Stimulated activated CD4-positive, alpha-beta T cell treated with anti-CD3 and anti-CD28 coated beads, Interleukin-4, amount 100 ng/mL, for 24 hours (primary cell): Measurements from ENCODE around the gene FAM3A.
"Not testable (repeated sequence)": the region's sequence is repeated elsewhere in the genome, so short reads cannot be mapped to it uniquely, and the experiment has no call there.

ENCODE experiments used
- DNase-seq: peaks from one replicate; pipeline ENCODE4 v3.0.0-alpha.2; 2020

Gene FAM3A

GRCh38 chrX:154501423-154501822 is 14.6 kb downstream of the FAM3A start:
- DNase-seq = not testable (repeated sequence)

DNA sequence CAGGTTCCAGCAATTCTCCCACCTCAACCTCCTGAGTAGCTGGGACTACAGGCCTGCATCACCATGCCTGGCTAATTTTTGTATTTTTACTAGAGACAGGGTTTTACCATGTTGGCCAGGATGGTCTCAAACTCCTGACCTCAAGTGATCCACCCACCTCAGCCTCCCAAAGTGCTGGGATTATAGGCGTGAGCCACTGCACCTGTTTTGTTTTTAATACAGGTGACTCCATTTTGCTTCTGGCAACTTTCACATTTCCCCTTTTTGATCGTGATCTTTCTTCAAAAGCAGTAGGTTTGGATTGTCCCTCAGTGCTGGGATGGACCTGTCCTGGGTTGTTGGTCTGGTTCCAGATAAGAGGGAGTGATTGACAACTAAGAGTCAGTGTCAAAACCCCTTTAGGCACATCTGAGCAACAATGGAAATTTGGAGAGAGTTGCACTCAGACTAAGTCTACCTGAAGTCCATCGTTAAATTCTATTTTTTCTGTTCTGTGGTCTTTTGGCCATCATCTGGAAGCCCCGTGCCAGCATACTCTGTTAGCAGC is 19.4 kb downstream of the FAM3A start:
- DNase-seq = not testable (repeated sequence)

DNA sequence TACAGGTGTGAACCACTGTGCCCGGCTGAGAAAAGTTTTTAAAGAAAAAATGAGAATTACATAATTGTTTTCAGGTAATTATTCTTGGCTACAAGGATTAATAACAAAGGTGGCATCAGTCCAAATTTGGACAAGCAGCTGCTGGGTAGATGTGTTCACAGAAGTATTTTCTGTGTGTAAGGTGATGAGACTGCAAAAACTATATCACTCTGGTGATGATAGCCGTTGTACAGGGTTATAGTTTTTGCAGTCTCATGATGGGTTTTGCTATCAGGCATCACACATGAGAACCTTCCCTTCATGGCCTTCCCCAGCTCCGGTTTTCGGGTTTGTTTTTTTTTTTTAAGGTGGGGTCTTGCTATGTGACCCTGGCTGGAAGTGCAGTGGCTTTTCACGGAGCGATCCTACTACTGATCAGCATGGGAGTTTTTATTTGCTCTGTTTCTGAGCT is 20.5 kb downstream of the FAM3A start:
- DNase-seq = no peak

GRCh38 chrX:154494715-154495114 is 21.3 kb downstream of the FAM3A start:
- no peak for DNase-seq

- DNase-seq = peak; percentile 87
Observed at GRCh38 chrX:154490414-154491083, 25.5 kb downstream of the FAM3A start, which contains the start of gene SLC10A3. SLC10A3 (minus strand) TSS chrX:154490629; CDS start chrX:154488940, 1,689 bp downstream.

GRCh38 chrX:154490021-154490413 is 26.0 kb downstream of the FAM3A start:
- peak; percentile 14 for DNase-seq

DNA sequence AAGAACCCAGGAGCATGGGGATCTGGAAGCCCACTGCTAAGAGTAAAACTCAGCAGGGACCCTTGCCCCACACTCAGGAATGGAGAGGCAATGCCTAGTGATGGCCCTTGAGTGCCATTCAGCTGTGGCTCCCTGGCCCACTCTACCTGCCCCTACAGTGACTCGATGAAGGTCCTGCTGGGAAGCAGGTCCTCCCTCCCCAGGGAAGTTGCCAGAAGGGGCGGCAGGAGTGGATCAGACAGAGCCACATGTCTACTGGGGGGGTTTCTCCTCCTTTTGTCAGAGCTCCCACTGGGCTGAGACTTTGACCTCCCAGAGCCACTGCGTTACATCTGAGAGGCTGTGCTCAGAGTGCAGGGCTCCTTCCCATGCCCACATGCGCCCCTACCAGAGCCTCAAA is 26.9 kb downstream of the FAM3A start:
- DNase-seq = no peak

GRCh38 chrX:154488336-154489075 is 27.5 kb downstream of the FAM3A start:
- no peak for DNase-seq

DNA sequence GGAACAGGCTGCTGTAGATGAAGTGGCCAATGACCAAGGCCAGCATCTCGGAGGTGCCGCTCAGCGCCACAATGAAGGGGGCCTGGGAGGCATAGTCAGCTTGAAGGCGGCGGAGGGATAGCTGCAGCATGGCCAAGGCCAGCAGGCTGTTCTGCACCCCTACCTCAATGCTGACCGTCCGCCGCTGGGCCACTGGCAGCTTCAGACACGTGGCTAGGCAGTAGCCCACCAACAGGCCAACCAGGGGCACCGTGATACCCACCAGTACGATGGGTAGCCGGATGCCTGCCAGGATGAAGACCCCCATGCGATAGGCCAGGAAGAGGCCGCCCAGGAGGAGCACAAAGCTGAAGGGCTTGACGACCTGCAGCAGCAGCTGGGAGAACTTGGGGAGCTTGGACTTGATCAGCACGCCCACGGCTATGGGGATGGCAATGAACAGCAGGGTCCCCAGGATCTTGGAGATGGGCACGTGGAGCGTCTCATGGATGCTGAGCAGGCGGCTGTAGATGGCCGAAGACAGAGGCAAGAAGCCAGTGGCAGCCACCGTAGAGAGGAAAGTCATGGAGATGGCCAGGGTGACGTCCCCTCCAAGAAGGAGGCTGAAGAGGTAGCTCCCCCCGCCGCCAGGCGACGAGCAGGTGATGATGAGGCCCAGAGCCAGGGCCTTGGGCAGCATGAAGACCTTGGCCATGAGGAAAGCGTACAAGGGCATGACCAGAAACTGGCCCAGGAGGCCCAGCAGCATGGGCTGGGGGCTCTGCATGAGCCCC is 28.3 kb downstream of the FAM3A start:
- no peak for DNase-seq

GRCh38 chrX:154486396-154487207 is 29.4 kb downstream of the FAM3A start, which contains the start of gene UBL4A:
UBL4A (minus strand) TSS chrX:154486615; CDS start chrX:154486584, 31 bp downstream.
- peak; percentile 46 for DNase-seq

- DNase-seq = peak; percentile 12
Observed at GRCh38 chrX:154486052-154486395, 30.0 kb downstream of the FAM3A start.

GRCh38 chrX:154485150-154486051 is 30.6 kb downstream of the FAM3A start:
- no peak for DNase-seq

DNA sequence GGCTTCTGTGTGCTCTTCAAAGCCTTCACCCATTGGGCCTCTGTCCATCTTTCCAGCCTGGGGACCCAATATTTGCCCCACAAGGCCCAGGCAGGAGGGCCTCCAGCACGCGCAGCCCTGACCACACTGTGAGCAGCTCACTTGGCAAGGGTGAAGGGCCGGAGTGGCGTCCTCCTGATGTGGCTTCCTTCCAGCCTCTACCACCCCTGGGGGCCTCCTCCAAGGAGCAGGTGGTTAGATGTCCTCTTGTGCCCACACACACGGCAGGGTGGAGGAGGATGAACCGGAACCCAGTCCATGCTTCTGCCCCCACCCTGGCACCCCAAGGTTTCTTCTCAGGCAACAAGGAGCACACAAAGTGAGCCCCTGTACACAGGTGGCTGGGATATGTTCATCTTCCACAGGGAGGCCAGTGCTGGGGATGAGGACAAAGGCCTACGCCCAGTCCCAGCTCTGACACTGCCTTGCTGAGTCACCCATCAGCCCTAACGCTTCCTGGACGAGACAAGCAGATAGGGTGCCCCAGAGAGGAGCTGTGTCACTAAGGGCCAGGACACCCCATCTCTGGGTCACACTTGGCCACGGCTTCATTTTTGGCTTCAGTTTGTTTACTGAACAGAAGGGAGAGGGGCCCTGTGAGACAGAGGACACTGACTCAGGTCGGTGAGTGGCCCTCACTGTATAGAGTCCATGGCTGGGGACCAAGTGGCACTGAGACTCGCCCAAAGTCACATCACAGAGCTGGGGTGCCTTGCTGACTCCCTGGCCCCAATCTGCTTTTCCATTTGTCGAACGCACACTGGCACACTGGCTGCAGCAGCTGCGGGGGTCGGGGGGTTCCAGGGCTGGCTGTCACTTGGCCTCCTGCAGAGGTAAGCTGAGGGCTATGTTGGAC is 31.5 kb downstream of the FAM3A start:
- no peak for DNase-seq

GRCh38 chrX:154483325-154483724 is 32.7 kb downstream of the FAM3A start:
- no peak for DNase-seq

DNA sequence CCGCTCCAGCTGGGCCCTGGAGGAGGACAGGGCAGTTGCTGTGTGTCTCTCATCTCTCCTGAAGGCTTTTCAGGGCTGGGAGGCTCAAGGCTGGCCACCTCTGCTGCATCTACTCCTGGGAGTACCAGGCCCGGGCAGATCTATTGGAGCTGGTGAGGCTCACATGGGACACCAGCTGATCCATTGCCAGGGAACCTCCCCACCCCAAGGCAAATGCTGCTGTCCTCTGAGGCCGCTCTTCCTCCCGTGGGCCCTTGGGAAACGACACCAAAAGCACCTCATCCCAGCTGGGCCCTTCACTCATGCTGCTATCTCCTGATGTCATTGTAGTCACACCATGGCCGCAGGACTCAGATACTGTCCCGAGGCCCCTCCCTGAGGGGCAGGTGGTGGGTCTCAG is 33.2 kb downstream of the FAM3A start:
- no peak for DNase-seq

DNA sequence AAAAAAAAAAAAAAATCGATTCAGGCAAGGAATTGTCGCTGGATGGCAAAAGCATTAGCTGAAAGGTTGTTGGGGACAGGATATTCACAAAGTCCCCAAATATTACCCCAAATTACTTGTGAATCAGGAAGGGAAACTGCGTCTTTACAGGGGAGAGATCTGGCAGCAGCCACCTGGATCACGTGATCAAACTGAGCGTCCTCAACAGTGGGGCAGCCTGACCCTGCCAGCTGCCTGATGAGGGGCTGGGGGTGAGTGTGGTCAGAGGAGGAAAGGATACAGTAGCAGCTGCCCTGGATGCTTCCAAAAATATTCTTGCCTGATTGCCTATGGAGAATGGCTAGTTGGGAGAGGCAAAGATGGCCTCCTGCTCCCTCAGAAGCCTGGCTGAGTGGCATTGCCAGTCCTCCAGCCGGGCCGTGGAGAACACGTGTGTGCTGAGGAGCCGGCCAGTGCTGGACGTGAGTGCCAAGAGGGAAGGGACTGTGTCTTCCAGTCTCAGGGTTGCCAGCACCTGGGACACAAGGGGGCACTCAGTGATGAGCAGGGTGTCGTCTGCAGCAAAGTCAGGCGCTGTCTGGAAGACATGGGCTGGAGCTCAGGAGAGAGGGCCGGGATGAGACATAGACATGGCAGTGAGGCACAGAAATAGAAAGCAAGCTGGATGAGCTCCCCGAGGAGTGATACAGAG is 34.0 kb downstream of the FAM3A start:
- no peak for DNase-seq

DNA sequence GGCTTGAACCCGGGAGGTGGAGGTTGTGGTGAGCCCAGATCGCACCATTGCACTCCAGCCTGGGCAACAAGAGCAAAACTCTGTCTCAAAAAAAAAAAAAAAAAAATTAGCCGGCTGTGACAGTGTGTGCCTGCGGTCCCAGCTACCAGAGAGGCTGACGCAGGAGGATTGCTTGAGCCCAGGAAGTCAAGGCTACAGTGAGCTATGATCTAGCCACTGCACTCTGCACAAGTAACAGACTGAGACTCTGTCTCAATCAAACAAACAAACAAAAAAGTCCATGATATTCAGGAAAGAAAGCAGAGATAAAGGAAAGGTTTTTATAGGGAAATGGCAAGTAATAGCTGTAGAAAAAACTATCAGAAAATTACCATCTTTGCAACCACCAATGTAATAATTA is 34.8 kb downstream of the FAM3A start:
- DNase-seq = no peak

DNA sequence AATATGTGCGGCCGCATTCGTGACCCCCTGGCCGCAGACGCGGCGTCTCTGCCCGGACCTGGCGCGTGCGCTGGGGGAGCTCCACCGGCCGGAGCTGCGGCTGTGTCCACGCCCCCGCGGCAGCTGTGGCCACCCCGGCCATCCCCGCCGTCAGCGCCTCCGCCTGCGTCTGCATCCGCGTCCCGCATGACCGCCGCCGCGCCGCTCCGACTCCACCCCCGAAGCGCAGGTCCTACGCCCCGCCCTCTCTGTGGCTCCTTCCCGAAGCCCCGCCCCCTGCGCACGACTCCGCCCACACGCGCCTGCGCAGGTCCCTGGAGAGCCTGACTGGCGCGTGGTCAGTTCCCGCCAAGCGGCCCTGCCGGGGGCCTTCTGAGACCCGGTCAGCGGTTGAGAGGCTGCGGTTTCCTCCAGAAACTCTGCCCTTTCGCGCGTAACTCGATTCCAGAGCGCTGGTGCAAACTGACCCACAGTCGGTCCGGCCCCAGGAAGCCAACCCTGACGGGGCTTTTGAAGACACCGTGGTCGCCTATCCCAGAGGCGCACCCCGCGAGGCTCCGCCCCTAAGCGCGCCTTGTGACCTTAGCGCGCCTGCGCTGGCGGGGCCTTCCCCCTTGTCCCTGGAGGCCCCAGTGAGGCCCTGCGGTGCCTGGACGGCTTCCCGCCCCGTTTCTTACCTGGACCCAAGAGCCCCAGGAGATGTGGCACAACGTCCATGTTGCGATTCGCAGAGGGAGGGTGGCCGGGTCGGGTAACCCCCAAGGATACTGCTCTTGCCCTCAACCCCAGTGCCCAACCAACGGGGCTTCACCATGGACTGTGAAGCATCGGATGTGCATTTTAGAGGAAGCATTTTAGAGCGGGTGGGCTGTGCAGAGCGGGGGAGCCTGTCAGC is 37.1 kb downstream of the FAM3A start, which contains the start of gene LAGE3:
Gene LAGE3, minus strand, starts transcription at position 554 of the 895 bp plus-strand sequence. Its CDS starts 366 bp downstream, at position 188.
- peak; percentile 92 for DNase-seq
